HEK293T (cell line): ENCODE data around the gene CEACAM19.

Source experiments
- BHLHE40 ChIP-seq: fragments of 450-650 bp; IDR thresholded peaks from 2 replicates; pipeline ENCODE4 v1.6.1; 2016; ENCODE audit warnings: mild to moderate bottlenecking, moderate library complexity, borderline replicate concordance
- CTBP1 ChIP-seq: fragments of 450-650 bp; IDR thresholded peaks from 2 replicates; pipeline ENCODE4 v1.6.1; 2016; ENCODE audit warnings: borderline replicate concordance
- ELF4 ChIP-seq: fragments of 450-650 bp; IDR thresholded peaks from 2 replicates; pipeline ENCODE4 v1.6.1; 2017; ENCODE audit warnings: antibody characterized with exemption
- FOXA1 ChIP-seq: fragments of 450-650 bp; IDR thresholded peaks from 2 replicates; pipeline ENCODE4 v1.6.1; 2016; ENCODE audit warnings: mild to moderate bottlenecking
- FOXM1 ChIP-seq: fragments of 450-650 bp; IDR thresholded peaks from 2 replicates; pipeline ENCODE4 v1.6.1; 2017; ENCODE audit warnings: mild to moderate bottlenecking, borderline replicate concordance
- SP1 ChIP-seq: fragments of 450-650 bp; IDR thresholded peaks from 2 replicates; pipeline ENCODE4 v1.6.1; 2017
- ZNF384 ChIP-seq: fragments of 450-650 bp; IDR thresholded peaks from 2 replicates; pipeline ENCODE4 v1.6.1; 2016

DNA sequence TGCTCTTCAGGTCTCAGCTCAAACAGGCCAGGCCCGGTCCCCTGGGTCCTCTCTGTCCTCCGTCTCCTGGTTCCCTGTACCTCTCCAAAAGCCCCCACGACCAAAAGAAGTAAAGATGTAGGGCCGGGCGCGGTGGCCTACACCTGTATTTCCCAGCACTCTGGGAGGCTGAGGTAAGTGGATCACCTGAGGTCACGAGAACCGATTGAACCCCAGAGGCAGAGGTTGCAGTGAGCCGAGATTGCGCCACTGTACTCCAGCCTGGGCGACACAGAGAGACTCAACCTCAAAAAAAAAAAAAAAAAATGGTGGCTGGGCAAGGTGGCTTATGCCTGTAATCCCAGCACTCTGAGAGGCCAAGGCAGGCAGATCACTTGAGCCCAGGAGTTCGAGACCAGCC is 55.2 kb downstream of the CEACAM19 start:
- no peak for TF ChIP-seq BHLHE40
- TF ChIP-seq ELF4 = no peak
- TF ChIP-seq FOXA1 = no peak
- TF ChIP-seq FOXM1 = no peak
- TF ChIP-seq SP1 = no peak
- TF ChIP-seq CTBP1 = no peak
- no peak for TF ChIP-seq ZNF384
